ENCODE results near the gene CCDC91.

DNA sequence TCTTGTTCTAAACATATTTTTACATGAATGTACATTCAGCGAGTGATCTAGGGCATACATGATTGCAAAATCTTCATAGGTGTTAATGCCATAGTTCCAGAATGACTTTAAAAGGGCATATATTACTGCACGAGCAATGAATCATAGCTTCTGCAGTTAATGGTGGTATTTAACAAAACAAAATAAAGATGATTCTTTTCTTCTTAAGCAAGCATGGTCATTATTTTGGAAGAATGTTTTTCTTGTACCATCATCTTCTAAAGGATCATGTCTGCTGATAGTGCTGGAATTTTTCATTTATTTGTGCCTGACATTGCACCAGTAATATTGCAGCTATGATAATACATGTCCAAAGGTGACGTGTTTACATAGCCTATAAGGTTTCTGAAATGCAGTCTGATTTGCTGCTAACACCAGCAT lies 388.6 kb downstream of the CCDC91 start:
- TF ChIP-seq, protein P1, sequence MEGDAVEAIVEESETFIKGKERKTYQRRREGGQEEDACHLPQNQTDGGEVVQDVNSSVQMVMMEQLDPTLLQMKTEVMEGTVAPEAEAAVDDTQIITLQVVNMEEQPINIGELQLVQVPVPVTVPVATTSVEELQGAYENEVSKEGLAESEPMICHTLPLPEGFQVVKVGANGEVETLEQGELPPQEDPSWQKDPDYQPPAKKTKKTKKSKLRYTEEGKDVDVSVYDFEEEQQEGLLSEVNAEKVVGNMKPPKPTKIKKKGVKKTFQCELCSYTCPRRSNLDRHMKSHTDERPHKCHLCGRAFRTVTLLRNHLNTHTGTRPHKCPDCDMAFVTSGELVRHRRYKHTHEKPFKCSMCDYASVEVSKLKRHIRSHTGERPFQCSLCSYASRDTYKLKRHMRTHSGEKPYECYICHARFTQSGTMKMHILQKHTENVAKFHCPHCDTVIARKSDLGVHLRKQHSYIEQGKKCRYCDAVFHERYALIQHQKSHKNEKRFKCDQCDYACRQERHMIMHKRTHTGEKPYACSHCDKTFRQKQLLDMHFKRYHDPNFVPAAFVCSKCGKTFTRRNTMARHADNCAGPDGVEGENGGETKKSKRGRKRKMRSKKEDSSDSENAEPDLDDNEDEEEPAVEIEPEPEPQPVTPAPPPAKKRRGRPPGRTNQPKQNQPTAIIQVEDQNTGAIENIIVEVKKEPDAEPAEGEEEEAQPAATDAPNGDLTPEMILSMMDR (IDR thresholded peaks at IDR 0.05) = no peak
- no peak for TF ChIP-seq POLR2A (IDR thresholded peaks at IDR 0.05)

Measured in suprapubic skin (tissue), 3 donors.